ENCODE results near the gene HCN1. TPM values are rescaled to one million over a fixed set of nuclear protein-coding genes. Genes with fewer than 3 reads are reported as not detected.

The HCN1 gene
- total RNA-seq, 1 experiment from 2014 or later: 0.04 TPM

- H3K4me1 ChIP-seq (ENCODE audit: insufficient read depth, low read length, poor library complexity, severe bottlenecking): peaks cover 7% of the 10 kb centered on the region
- DNase-seq (ENCODE audit: low spot score): no peak
- no peak for TF ChIP-seq EZH2 (IDR thresholded peaks at IDR 0.05; ENCODE audit: borderline replicate concordance, low read depth, low read length, poor library complexity, severe bottlenecking)
- no peak for TF ChIP-seq CTCF (conservative IDR thresholded peaks at IDR 0.05; ENCODE audit: low read depth, low read length)
- H3K9me3 ChIP-seq (ENCODE audit: low read depth, low read length, poor library complexity, severe bottlenecking): no peaks in the 10 kb centered on the region
- CTCF ChIA-PET: no interaction called here
- POLR2A ChIA-PET (ENCODE audit: low non-redundant PET): no interaction called here
- H3K27me3 ChIP-seq (replicated peaks; ENCODE audit: insufficient read depth, low read depth, low read length, poor library complexity): no peaks in the 10 kb centered on the region
- H3K27ac ChIP-seq (ENCODE audit: low read depth, low read length, poor library complexity, severe bottlenecking): no peak overlapping the region
- H3K36me3 ChIP-seq (ENCODE audit: insufficient read depth, low read length, poor library complexity, severe bottlenecking): no peaks in the 10 kb centered on the region
- BruUV-seq (replicated peaks): no TSS peak
- H3K4me3 ChIP-seq (ENCODE audit: low read depth, low read length, poor library complexity, severe bottlenecking): no peak overlapping the region
- intact Hi-C loops (cut with micrococcal nuclease; ENCODE audit: unreplicated experiment): no loop called here
Observed at GRCh38 chr5:45271626-45272025, 424.6 kb downstream of the HCN1 start.

DNA sequence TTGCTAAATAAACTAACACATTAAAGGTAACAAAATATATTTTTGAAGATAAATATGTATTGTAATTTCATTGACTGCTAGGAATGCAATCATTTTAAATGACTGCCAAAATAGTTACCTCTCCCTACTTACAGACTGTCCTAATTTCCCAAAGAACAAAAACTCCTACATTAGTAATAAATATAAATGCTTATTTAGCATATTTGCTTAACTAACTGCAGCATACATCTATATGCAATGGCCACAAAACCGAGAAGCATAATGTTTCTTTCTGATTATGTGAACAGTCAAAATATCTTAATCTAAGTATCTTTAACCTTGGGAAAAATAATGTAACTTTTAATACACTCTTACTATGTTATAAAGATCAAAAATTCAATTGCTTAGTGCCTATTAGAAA is 431.7 kb downstream of the HCN1 start:
- no peaks in the 10 kb centered on the region for H3K27me3 ChIP-seq (replicated peaks; ENCODE audit: insufficient read depth, low read depth, low read length, poor library complexity)
- no peak overlapping the region for H3K27ac ChIP-seq (ENCODE audit: low read depth, low read length, poor library complexity, severe bottlenecking)
- no peaks in the 10 kb centered on the region for H3K9me3 ChIP-seq (ENCODE audit: low read depth, low read length, poor library complexity, severe bottlenecking)
- ChIA-PET CTCF (no interaction called here), POLR2A (ENCODE audit: low non-redundant PET) (no interaction called here)
- H3K36me3 ChIP-seq (ENCODE audit: insufficient read depth, low read length, poor library complexity, severe bottlenecking): no peaks in the 10 kb centered on the region
- no peak for TF ChIP-seq EZH2 (IDR thresholded peaks at IDR 0.05; ENCODE audit: borderline replicate concordance, low read depth, low read length, poor library complexity, severe bottlenecking)
- no peak for TF ChIP-seq CTCF (conservative IDR thresholded peaks at IDR 0.05; ENCODE audit: low read depth, low read length)
- BruUV-seq (replicated peaks): no TSS peak
- no peak overlapping the region for H3K4me3 ChIP-seq (ENCODE audit: low read depth, low read length, poor library complexity, severe bottlenecking)
- no peaks in the 10 kb centered on the region for H3K4me1 ChIP-seq (ENCODE audit: insufficient read depth, low read length, poor library complexity, severe bottlenecking)
- DNase-seq (ENCODE audit: low spot score): no peak
- intact Hi-C loops (cut with micrococcal nuclease; ENCODE audit: unreplicated experiment): no loop called here

- H3K27me3 ChIP-seq (replicated peaks; ENCODE audit: insufficient read depth, low read depth, low read length, poor library complexity): no peaks in the 10 kb centered on the region
- CTCF ChIA-PET: no interaction called here
- TF ChIP-seq CTCF (conservative IDR thresholded peaks at IDR 0.05; ENCODE audit: low read depth, low read length) (no peak), EZH2 (IDR thresholded peaks at IDR 0.05; ENCODE audit: borderline replicate concordance, low read depth, low read length, poor library complexity, severe bottlenecking) (no peak)
- H3K4me3 ChIP-seq (ENCODE audit: low read depth, low read length, poor library complexity, severe bottlenecking): no peak overlapping the region
- BruUV-seq (replicated peaks): no TSS peak
- DNase-seq (ENCODE audit: low spot score): no peak
- no peak overlapping the region for H3K27ac ChIP-seq (ENCODE audit: low read depth, low read length, poor library complexity, severe bottlenecking)
- no peaks in the 10 kb centered on the region for H3K4me1 ChIP-seq (ENCODE audit: insufficient read depth, low read length, poor library complexity, severe bottlenecking)
- H3K36me3 ChIP-seq (ENCODE audit: insufficient read depth, low read length, poor library complexity, severe bottlenecking): no peaks in the 10 kb centered on the region
- intact Hi-C loops (cut with micrococcal nuclease; ENCODE audit: unreplicated experiment): no loop called here
- no peaks in the 10 kb centered on the region for H3K9me3 ChIP-seq (ENCODE audit: low read depth, low read length, poor library complexity, severe bottlenecking)
- POLR2A ChIA-PET (ENCODE audit: low non-redundant PET): no interaction called here
Observed at GRCh38 chr5:45262061-45262590, 434.1 kb downstream of the HCN1 start.

Measured in A673 (cell line).